ENCODE measurements around the gene GRIN2A.

The GRIN2A gene

DNA sequence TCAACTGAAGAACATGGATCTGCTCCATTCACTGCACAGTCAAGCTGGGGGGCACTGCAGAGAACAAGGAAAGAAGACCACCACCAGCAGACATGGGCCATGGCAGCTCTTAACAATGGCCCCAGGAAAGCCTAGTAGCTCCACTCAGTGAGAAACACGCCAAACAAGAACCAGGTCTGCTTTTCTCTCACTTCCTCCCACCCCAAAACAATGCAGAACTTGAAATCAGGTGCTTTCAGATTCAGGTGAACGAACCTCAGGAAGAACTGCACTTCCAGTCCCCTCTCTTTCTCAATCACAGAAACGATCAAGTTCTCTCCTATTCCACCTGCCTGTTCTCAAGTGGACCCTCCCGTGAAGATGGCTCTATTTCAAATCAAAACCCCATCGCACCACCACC lies 155.6 kb downstream of the GRIN2A start:
- no peak for DNase-seq

DNA sequence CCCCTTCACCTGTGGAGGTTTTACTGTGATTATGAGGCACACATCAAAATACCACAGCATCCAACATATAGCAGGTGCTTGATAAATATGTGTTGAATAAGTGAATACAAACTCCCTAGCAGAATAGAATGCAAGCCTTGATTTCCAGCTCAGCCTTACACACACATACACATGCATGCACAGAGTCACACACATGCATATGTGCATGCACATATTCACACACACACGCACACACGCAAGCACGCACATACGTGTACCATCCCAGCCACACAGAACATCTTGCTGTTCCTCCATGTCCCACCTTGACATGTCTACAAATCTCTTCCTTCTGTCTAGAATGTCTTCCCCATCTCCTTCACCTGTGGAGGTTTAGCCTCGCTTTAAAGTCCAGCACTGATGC lies 160.1 kb downstream of the GRIN2A start:
- no peak for DNase-seq

DNA sequence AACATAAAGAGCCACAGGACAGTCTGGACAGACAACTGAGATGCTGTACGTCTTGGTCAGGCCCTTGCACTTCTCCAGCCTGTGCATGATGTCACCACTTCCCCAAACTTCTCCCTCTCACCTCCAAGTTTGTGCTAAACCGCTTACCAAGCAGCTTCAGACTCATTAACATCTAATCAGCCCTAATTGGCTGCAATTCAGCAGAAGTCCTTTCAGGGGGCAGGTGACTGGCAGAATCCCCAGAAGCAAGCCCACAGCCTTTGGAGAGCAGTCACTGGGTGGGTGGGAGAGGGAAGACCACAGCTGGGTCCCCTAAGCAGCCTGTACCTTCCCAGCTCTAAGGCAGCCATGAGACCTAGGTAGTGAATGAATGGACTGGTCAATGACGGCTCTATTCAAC lies 161.4 kb downstream of the GRIN2A start:
- DNase-seq = no peak

DNA sequence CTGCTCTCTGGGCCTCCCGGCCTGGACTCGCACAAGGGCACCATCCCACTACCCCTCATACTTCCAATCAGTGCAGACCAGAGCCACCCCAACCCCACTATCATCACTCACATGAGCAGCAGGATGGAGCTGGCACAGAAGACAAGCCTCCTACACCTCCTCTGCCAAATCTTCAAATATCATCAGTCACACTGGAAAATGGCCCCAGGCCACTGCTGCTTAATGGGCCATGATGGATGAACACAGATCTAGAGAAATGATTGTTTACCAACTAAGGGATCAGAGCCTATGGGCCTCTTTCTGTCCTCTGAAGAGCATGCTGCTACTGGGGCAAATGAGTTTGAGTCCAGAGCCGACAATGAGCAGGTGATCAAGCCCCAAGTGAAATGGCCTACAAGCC lies 165.5 kb downstream of the GRIN2A start:
- no peak for DNase-seq

DNA sequence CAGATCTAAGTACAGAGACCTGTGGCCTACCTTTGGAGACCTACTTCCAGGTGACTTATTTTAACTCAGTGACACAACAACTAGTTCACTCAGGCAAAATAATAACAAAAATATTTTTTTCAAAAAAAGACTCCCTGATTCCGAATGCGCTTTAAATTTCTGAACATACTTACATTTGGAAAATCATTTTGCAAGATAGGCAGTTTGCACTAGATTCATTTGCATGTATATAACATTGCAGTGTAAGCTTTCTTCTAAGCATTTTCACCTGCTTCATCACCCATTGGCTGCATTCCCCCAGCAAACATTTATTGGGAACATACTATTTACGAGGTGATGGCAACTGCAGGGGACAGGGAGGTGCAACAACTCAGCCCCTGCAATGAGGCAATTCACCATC lies 166.8 kb downstream of the GRIN2A start:
- no peak for DNase-seq

DNA sequence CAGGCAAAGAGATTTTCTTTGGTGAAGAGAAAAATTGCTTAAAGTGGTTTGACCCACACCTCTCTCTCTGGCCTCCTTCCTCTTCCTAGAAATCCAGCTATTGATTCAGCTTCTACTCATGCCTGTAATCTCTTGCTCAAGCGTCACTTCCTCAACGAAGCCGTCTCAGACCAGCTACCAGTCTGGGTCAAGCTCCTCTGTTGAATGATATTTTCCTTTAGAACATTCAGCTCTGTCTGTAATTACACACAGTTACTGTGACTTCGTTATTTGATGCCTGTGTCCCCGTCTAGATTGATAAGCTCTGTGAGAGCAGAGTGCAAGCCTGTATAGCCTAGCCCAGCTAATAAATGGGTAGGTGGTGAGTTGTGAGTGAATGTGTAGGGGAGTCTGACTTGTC lies 168.5 kb downstream of the GRIN2A start:
- DNase-seq = no peak

DNA sequence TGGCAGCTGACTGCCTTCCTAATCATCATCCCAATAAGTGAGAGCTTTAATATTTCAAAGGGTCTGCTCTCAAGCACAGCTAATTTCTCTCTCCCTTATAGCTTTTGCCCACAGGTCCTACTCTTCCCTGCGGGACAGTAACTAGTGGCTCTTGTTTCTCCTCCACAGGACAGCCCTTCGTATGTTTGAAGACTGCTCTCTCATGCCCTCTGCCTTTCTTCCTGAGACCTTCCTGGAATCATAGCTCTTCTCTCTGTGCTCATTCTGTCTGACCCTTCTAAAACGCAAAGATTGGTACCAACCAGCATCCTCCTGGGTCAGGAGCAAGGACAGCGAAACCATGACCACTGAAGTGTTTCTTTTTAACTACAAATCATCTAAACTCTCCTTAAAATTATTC lies 168.9 kb downstream of the GRIN2A start:
- DNase-seq = no peak

DNA sequence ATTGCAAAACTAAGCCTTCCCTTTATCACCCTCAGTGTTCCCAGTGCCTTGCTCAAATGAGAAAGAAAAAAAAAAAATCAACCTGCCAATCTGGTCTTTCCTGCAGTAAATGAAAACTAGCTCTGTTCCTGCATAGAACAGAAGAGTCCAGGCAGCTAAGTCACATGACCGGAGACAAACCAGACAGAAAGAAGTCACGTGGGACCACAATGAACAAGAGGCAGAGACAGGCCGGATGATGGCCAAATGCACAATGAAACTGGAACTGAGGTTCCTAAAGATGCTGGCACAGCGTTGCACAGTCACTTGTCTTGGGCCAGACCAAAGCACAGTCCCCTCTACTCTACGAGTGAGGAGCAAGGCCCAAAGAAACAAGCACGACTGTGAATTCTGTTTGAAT lies 172.5 kb downstream of the GRIN2A start:
- no peak for DNase-seq

DNA sequence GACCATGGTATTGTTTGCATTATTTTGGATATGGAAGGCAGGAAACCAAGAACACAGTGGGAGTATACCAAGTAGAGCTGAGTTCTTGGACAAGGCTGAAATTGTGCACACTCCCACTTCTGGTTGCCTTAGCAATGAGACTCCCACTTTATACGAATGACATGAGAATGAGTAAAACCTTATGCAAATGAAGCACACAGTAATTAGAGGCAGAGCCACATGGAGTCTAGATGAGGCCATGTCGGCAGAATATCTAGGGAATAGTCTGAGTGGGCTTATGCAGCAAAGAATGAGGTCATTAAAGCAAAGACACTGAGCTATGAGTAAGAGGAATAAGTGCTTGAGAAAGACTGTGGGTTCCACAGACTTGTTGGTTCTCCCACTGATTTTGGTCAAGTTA lies 178.7 kb downstream of the GRIN2A start:
- DNase-seq = no peak

DNA sequence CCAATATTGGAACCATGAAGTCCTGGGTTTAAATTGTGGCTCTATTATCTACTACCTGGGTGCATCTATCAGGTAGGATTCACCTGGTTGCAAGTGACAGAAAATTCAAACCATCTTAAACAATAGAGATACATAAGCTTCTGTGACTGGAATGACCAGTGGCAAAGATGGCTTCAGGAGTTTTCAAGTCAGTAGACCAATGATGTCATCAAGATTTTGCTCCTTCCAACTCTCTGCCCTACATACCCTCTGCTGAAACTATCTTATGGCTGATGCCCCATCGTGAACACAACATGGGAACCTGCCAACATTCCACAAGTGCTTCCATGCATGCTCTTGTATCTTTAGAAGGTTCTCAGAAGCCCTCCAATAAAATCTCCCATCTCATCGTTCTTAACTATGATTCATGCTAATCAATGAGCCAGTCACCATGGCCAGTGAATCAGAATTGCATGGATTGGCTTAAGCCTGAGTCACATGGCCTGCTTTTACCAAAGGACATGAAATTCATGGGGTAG lies 180.9 kb downstream of the GRIN2A start:
- no peak for DNase-seq

DNA sequence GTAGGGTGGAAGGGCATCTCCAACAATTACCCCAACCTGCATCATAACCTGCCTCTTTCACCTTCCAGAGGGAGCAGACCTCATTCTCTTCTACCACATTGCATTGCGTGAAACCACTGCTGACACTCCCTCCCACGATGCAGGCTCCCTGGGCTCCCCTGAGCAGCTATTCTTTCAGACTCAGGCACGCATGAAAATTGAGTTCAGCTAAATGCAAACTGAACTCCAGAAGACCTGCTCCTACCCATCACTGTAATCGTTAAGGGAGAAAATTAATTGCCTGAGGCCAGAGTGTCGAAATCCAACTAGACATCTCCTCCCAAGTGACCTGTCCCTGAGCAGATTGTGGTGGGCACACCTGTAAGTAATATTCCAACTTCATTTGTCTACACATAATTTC lies 186.0 kb downstream of the GRIN2A start:
- no peak for DNase-seq

DNA sequence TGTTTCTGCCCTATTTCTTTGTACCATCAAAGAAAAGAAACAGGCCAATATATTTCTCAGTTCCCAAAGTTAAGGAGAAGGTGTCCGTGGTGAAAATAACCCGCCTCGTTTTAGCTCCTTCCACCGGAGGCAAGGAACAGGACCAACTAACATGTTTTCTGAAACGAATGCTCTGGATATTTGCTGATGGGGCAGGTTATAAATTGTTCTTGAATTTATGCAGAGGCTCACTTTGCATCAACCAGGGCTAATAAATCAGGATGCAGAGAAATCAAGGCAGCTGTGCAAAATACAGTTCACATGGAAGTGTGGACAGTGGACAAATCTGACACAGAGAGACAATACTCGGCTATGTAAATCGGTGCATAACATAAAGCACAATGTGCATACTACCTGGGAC lies 189.8 kb downstream of the GRIN2A start:
- no peak for DNase-seq

DNA sequence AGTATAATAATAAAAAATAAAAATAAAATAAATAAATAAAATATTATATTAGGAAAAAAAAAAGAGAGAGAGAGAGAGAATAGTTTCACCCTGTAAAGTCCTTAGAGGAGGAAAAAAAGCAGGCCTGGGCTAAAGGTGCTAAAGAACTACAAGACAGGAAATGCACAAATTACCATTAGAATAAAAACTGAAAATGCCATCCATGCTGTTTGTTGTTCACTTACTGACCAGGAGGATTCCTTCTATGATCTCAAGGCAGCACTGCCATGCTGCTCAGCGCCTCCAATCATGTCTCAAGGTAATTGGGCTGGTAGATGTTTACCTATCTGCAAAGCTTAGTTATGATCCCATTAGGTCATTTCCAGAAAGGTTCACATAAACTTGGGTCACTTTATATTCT lies 201.2 kb downstream of the GRIN2A start:
- no peak for DNase-seq

DNA sequence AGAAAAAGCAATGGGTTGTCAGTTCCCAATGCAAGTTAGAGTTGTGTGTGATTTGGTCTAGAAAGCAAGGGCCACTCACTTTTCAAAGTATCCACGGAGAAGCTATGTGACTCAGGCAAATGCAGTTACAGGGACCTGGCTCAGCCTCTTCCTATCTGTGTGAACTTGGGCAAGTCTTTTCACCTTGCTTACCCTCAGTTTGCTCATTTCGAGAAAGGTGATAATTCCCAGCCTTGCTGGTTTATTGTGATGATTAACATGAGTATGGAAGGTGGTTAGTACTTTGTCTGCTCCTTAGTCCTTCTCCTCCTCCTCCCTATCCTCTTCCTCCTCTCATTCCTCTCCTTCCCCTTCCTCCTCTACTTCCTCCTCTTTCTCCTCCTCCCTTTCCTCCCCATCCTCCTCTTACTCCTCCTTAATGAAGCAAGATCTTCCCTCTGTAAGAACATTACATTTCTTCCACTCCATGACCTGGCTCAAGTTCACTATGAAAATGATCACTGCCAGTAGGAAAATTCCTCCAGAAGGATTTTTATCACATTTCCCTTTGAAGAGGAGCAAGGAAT lies 204.0 kb downstream of the GRIN2A start:
- DNase-seq = no peak

DNA sequence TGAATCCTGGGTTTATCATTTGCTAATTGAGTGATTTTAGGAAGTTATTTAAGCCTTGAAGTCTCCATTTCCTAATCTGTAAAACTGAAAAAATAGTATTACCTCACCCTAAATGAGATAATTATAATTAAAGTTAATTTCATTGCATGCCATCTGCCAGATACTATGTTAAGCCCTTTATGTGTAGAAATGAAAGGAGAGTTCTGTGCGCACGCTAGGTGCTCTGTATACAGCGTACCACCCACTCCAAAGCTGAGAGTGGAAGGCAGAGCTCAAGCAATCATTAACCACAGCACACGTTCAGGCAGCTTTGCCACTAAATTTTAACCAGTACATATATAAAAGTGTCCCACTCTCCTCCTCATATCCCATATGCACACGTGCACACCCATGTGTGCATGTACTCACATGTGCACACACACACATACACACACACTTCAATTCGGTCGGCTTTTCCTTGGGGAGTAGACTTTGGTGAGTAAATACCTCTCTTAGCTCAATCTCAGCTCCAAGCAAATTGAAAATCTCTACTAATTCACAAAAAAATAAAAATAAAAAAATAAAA lies 204.8 kb downstream of the GRIN2A start:
- DNase-seq = no peak

DNA sequence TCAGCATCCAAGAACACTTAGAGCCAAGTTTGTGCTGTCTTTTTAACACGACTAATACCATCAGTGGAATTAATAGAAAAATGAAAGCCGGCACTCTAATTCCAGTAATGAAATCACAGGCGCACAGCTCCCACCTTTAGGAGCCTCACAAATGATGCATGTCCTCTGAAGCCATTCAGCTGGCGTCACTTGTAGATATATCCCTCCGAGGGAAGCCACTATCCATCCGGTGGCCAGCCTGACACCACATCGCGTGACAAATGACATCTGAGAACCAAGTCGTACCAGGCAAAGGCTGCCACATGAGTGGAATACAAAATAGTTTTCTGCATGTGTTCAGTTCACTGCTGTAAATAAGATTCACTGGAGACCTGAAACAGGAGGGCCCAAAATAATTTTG lies 205.6 kb downstream of the GRIN2A start:
- no peak for DNase-seq

DNA sequence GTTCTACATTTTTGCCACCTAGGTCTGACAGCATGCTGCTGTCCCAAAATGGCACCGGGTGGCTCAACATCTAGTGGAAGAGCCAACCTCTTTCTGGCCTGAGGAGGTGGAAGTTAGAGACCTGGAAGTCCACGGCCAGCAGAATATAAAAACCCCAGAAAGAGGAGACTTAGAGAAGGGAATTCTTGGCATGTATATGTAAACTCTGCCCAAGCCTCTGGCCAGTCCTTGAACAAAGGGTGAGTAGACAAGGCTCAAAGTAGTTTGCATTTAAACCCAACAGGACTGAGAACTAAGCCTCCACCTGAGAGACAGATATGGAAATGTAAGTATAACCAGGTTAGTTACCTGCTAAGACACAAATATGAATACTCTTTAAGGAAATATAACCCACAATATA lies 210.3 kb downstream of the GRIN2A start:
- no peak for DNase-seq

DNA sequence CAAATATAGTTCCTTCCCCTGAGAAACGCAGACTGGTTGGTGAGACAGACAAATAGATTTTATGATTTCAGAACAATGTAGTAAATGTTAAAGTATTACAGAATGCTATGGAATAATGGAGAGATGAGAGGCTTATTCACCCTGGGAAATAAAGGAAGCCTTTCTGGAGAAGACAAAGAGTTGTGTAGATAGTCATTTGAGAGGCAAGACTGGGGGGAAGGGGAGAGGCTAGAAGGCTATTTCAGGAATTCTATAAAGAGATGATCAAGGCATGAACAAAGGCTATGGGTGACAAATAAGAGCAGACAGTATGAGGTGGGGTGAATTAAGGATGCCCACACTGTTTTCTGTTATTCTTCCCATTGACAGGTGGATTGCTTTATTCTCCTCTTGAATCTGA lies 211.4 kb downstream of the GRIN2A start:
- DNase-seq = no peak

DNA sequence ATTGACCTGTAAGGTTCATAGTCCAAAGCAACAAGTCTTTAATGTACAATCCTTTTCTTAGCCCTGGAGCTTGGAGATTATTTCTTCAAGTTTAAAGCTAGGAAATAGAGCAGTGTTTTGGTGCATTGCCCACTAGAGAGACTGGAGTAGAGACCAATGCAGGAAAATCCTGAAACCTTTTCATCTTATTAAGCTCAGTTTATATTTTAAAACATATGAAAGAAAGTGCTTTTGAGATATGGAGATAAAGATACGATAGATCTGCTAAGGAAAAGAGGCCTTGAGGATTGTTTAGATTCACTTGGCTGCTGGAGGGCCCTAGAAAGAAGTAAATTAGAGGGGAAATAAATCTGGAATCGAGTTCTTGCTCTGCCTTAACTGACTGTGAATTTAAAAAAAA lies 212.0 kb downstream of the GRIN2A start:
- no peak for DNase-seq

DNA sequence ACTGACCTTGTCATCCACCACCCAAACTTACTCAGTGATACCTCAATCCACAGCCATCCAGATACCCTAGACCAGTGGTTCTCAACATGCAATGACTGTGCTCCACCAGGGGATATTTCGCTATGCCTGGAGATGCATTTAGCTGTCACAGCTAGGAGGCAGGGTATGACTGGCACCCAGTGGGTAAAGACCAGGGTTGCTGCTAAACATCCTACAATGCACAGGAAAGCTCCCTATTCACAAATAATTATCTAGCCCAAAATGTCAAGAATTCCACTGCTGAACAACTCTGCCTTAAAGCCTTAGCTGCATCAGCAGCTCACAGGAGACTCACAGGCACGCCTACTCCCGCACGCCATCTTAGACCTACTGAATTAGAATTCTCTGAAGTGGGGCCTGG lies 212.6 kb downstream of the GRIN2A start:
- no peak for DNase-seq

DNA sequence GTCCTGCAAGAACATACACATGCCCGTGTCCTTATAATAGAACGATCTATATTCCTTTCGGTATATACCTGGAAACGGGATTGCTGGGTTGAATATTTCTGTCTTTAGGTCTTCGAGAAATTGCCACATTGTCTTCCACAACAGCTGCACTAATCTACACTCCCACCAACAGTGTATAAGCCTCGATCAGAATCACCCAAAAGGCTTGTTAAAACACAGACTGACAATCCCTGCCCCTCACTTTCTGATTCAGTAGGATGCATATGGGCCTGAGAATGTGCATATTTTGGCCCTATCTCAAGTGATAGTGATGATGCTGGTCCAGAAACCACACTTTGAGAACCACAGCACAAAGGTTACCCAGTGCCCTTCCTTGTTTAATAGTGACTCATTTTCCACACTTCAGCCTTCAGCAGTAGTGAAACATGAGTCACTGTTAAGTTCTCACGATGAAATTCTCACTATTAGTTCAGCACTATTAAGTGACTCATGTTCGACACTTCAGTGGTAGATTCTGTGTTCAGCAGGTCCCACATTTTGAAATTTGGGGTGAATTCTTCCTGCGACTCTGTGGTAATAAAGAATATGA lies 215.6 kb downstream of the GRIN2A start:
- DNase-seq = no peak

DNA sequence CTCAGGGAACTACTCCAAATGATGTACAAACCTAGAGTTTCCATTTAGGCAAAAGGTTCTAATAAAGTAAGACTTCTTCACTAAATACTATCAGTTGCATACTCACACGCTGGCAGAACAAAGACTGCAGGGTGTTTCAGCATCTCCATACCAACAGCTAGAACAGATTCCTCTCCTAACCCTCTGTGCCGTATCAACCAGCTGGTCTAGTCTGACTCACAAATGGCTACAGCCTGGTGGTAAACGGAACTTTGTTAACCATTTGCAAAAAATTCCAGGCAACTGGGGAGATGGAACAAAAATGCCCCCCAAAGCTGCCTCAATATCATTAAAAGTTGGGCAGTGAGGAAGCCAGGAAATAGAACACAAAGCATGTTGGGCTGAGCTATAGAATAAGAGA lies 217.1 kb downstream of the GRIN2A start:
- no peak for DNase-seq

DNA sequence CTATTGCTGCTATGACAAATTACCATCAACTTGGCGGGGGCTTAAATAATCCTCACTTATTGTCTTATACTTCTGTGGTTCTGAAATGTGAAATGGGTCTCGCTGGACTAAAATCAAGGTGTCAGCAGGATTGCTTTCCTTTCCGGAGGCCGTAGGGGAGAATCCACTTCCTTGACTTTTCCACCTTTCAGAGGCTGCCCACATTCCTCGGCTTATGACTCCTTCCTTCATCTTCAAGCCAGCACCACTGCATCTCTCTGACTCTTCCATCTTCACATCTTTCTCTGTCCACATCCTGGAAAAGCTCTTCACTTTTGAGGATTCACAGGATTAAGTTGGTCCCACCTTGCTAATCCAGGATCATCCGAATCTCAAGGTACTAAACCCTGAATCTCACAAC lies 217.8 kb downstream of the GRIN2A start:
- DNase-seq = no peak

DNA sequence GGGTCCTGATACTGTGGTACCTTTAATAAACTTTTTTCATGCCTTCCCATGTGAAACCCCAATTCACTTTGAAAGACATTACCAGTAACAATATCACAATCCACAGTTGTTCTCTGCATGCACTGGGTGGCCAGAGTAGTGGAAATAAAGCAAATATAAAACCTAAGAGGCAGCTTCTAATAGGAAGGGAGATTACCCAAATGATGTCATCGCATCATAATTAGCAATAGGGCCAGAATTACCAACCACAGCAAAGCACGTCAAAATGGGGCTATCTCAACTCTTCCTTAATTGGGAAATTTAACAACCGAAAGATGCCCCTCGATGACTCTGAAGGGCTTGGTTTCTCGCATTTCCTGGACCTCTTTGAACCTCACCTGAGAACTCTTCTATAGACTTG lies 224.8 kb downstream of the GRIN2A start:
- DNase-seq = no peak

DNA sequence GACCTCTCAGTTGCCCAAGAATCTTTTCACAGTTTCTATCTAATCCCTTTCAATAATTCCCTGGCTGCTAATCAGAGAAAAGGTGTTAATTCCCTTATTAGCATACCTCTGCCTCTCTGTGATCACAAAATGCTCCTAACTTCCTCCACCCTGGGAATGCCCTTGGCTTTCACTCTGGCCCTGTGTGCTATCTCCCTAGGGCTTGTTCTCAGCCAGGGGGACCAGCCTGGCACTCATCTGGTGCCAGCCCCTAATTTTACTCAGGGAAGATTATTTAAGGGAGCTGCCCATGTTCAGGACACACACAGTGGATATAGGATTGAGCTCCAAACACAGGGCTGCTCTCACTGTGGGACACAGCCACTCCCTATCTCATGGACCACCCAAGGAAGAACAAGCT lies 225.2 kb downstream of the GRIN2A start:
- DNase-seq = no peak
